CD14-positive monocyte (primary cell): ENCODE measurements around the gene JCAD. TPM values are rescaled to one million over a fixed set of nuclear protein-coding genes. Genes with fewer than 3 reads are reported as not detected.

Experiments
- DNase-seq, 3 donors: peaks; one replicate each; pipeline ENCODE4 v3.0.0-alpha.2; 2011 to 2022
- H2AFZ ChIP-seq: 2 replicates; pipeline ENCODE4 v1.6.0; 2012; ENCODE audit warnings: mild to moderate bottlenecking, low read depth, low read length, inconsistent platforms; ENCODE audit not compliant: insufficient read depth, poor library complexity, severe bottlenecking
- H3K27ac ChIP-seq, 2 donors: 1 replicate in 1 of 2; 2 replicates in 1 of 2; pipeline ENCODE4 v1.5.1; 2012 to 2013; ENCODE audit warnings: low read length in 2 of 2, control low read depth in 1 of 2, inconsistent platforms in 1 of 2, low read depth in 1 of 2, mild to moderate bottlenecking in 1 of 2
- H3K27me3 ChIP-seq, 2 donors: one replicate each; pipeline versions ENCODE4 v1.6.0 to v1.6.1; 2011 to 2013; ENCODE audit warnings: low read length in 2 of 2; ENCODE audit not compliant: control insufficient read depth in 2 of 2, insufficient read depth in 2 of 2
- H3K36me3 ChIP-seq, 2 donors: replicated peaks in 1 of 2; 1 replicate in 1 of 2; 2 replicates in 1 of 2; pipeline versions ENCODE4 v1.5.1 to v1.6.1; 2012 to 2013; ENCODE audit warnings: low read length in 2 of 2, control low read depth in 1 of 2, inconsistent platforms in 1 of 2, mild to moderate bottlenecking in 1 of 2; ENCODE audit not compliant: insufficient read depth in 2 of 2, control insufficient read depth in 1 of 2
- H3K4me1 ChIP-seq, 2 donors: 1 replicate in 1 of 2; 2 replicates in 1 of 2; pipeline versions ENCODE4 v1.5.1 to v1.6.1; 2012 to 2013; ENCODE audit warnings: low read length in 2 of 2, control low read depth in 1 of 2, inconsistent platforms in 1 of 2, mild to moderate bottlenecking in 1 of 2, moderate library complexity in 1 of 2; ENCODE audit not compliant: insufficient read depth in 2 of 2, control insufficient read depth in 1 of 2
- H3K4me2 ChIP-seq: replicated peaks from 2 replicates; pipeline ENCODE3; 2012; ENCODE audit warnings: low read length, moderate library complexity, mild to moderate bottlenecking; ENCODE audit not compliant: poor library complexity, severe bottlenecking; ENCODE audit errors: extremely low read depth
- H3K4me3 ChIP-seq, 3 experiments: fragments of 200-600 bp in 1 of 3; sonication (generic) in 1 of 3; replicated peaks in 1 of 3; 1 replicate in 2 of 3; 2 replicates in 1 of 3; pipeline ENCODE4 v1.5.1; 2011 to 2013; ENCODE audit warnings: low read length in 3 of 3, mild to moderate bottlenecking in 3 of 3, control low read depth in 2 of 3, low read depth in 2 of 3, inconsistent platforms in 1 of 3, moderate library complexity in 1 of 3
- H3K79me2 ChIP-seq: 2 replicates; pipeline ENCODE4 v1.6.0; 2012; ENCODE audit warnings: mild to moderate bottlenecking, control low read depth, inconsistent platforms, low read length, moderate library complexity; ENCODE audit not compliant: insufficient read depth
- H3K9ac ChIP-seq: 2 replicates; pipeline ENCODE4 v1.6.0; 2017; ENCODE audit warnings: low read length, mild to moderate bottlenecking; ENCODE audit not compliant: insufficient read depth, poor library complexity, severe bottlenecking
- H3K9me3 ChIP-seq, 2 donors: replicated peaks in 1 of 2; 1 replicate in 1 of 2; 2 replicates in 1 of 2; pipeline versions ENCODE4 v1.5.1 to v1.6.1; 2012 to 2013; ENCODE audit warnings: low read length in 2 of 2, control low read depth in 1 of 2; ENCODE audit not compliant: control insufficient read depth in 1 of 2, insufficient read depth in 1 of 2
- H4K20me1 ChIP-seq: 2 replicates; pipeline ENCODE4 v1.6.0; 2012; ENCODE audit warnings: mild to moderate bottlenecking, low read length, control low read depth, moderate library complexity; ENCODE audit not compliant: insufficient read depth
- H3K27ac Mint-ChIP-seq, 7 donors: one replicate each; pipeline ENCODE4 v1.8.0; 2020; ENCODE audit warnings: mild to moderate bottlenecking in 7 of 7, mixed read lengths in 7 of 7, moderate library complexity in 6 of 7, inconsistent platforms in 2 of 7
- H3K27me3 Mint-ChIP-seq, 3 donors: one replicate each; pipeline ENCODE4 v1.8.0; 2021 to 2022; ENCODE audit warnings: low read depth in 3 of 3, mild to moderate bottlenecking in 3 of 3, mixed read lengths in 3 of 3, moderate library complexity in 3 of 3, inconsistent platforms in 1 of 3
- H3K36me3 Mint-ChIP-seq, 2 donors: one replicate each; pipeline ENCODE4 v1.8.0; 2020; ENCODE audit warnings: mixed read lengths in 2 of 2, inconsistent platforms in 1 of 2, mild to moderate bottlenecking in 1 of 2
- H3K4me1 Mint-ChIP-seq: one replicate; pipeline ENCODE4 v1.8.0; 2020; ENCODE audit warnings: mild to moderate bottlenecking, mixed read lengths
- H3K4me3 Mint-ChIP-seq, 2 donors: one replicate each; pipeline ENCODE4 v1.8.0; 2020; ENCODE audit warnings: mild to moderate bottlenecking in 2 of 2, mixed read lengths in 2 of 2, moderate library complexity in 1 of 2
- H3K9me3 Mint-ChIP-seq, 7 donors: one replicate each; pipeline ENCODE4 v1.8.0; 2020 to 2022; ENCODE audit warnings: mixed read lengths in 7 of 7, mild to moderate bottlenecking in 6 of 7, moderate library complexity in 6 of 7, inconsistent platforms in 2 of 7
- CTCF ChIP-seq: fragments of 200-600 bp; IDR thresholded peaks from one replicate; pipeline ENCODE4 v1.8.0; 2022; ENCODE audit warnings: antibody characterized with exemption, mild to moderate bottlenecking
- WGBS: methylation state at CpG from one replicate; pipeline ENCODE4 v1.1.5; 2013; ENCODE audit warnings: missing lambda C conversion rate; ENCODE audit not compliant: insufficient coverage; 5-methylcytosine and 5-hydroxymethylcytosine counted together
- intact Hi-C, 2 donors: fragments of 100-400 bp; cut with micrococcal nuclease; formaldehyde crosslinking; loops; one replicate each; pipeline versions ENCODE4 v1.15.0 to v1.15.1; 2023
- polyA plus RNA-seq, 3 donors: library from polyadenylated mRNA; depleted of rRNA in 1 of 3; unstranded in 2 of 3; stranded (reverse) in 1 of 3; fragments of 300-500 nt in 2 of 3; fragments of >200 nt in 1 of 3; fragmentation: Illumina TruSeq in 2 of 3; gene quantifications; 1 replicate in 2 of 3; 2 replicates in 1 of 3; pipeline ENCODE4 v1.2.3, GENCODE V29; 2012 to 2021

The JCAD gene
- polyA plus RNA-seq, 3 donors = not detected

GRCh38 chr10:30058570-30059132 lies 735 bp downstream of the JCAD start:
- no peak for TF ChIP-seq CTCF
- intact Hi-C loops = no loop called here
- peaks cover 0 to 9% of the 10 kb centered on the region in 2 donors for H3K36me3 Mint-ChIP-seq
- Histone ChIP-seq H3K27ac (no peak overlapping the region), H3K4me3 (peak overlapping the region in 1 of 3 experiments; percentile 65), H4K20me1 (no peaks in the 10 kb centered on the region), H3K9me3 (peaks cover 5 to 8% of the 10 kb centered on the region in 2 donors), H3K4me2 (peak overlapping the region; percentile 71), H3K4me1 (peaks cover 12 to 17% of the 10 kb centered on the region in 2 donors), H3K27me3 (peaks cover 44 to 60% of the 10 kb centered on the region in 2 donors), H2AFZ (peak overlapping the region; percentile 67), H3K36me3 (no peaks in the 10 kb centered on the region), H3K79me2 (no peaks in the 10 kb centered on the region), H3K9ac (no peak overlapping the region)
- H3K4me3 Mint-ChIP-seq = peak overlapping the region; percentile 16 to 69
- peaks cover 42 to 61% (median 43%) of the 10 kb centered on the region in 3 donors for H3K27me3 Mint-ChIP-seq
- no peak for DNase-seq
- WGBS = 4% methylated on average over 42 of the region's 48 CpGs
- no peak overlapping the region for H3K27ac Mint-ChIP-seq
- peaks cover 16% of the 10 kb centered on the region for H3K4me1 Mint-ChIP-seq
- H3K9me3 Mint-ChIP-seq = peaks cover 0 to 13% (median 5%) of the 10 kb centered on the region in 7 donors

GRCh38 chr10:30057894-30058556 lies 1.4 kb downstream of the JCAD start:
- TF ChIP-seq CTCF = no peak
- Histone ChIP-seq H3K4me3 (no peak overlapping the region), H3K36me3 (no peaks in the 10 kb centered on the region), H3K27me3 (peaks cover 44 to 60% of the 10 kb centered on the region in 2 donors), H3K4me2 (no peak overlapping the region), H3K9me3 (peaks cover 5 to 8% of the 10 kb centered on the region in 2 donors), H2AFZ (peak overlapping the region; percentile 67), H3K4me1 (peaks cover 12 to 17% of the 10 kb centered on the region in 2 donors), H3K27ac (no peak overlapping the region), H3K9ac (no peak overlapping the region), H4K20me1 (no peaks in the 10 kb centered on the region), H3K79me2 (no peaks in the 10 kb centered on the region)
- peaks cover 0 to 13% (median 5%) of the 10 kb centered on the region in 7 donors for H3K9me3 Mint-ChIP-seq
- no peak overlapping the region for H3K27ac Mint-ChIP-seq
- DNase-seq = no peak
- intact Hi-C loops = no loop called here
- WGBS = 86% methylated on average over 5 of the region's 13 CpGs
- peaks cover 16% of the 10 kb centered on the region for H3K4me1 Mint-ChIP-seq
- H3K36me3 Mint-ChIP-seq = peaks cover 0 to 9% of the 10 kb centered on the region in 2 donors
- H3K4me3 Mint-ChIP-seq = peak overlapping the region; percentile 16 to 69
- peaks cover 41 to 58% (median 43%) of the 10 kb centered on the region in 3 donors for H3K27me3 Mint-ChIP-seq
